HG03354 (cell line): ENCODE measurements around the gene ACAD8.
"Not testable (repeated sequence)": the region's sequence is repeated elsewhere in the genome, so short reads cannot be mapped to it uniquely, and the experiment has no call there.

ENCODE experiments used
- ATAC-seq: cut with Tn5 transposase; IDR thresholded peaks from one replicate; pipeline ENCODE4 v1.9.1; 2021; ENCODE audit warnings: mild to moderate bottlenecking; ENCODE audit not compliant: unreplicated experiment, poor library complexity, severe bottlenecking

The ACAD8 gene

DNA sequence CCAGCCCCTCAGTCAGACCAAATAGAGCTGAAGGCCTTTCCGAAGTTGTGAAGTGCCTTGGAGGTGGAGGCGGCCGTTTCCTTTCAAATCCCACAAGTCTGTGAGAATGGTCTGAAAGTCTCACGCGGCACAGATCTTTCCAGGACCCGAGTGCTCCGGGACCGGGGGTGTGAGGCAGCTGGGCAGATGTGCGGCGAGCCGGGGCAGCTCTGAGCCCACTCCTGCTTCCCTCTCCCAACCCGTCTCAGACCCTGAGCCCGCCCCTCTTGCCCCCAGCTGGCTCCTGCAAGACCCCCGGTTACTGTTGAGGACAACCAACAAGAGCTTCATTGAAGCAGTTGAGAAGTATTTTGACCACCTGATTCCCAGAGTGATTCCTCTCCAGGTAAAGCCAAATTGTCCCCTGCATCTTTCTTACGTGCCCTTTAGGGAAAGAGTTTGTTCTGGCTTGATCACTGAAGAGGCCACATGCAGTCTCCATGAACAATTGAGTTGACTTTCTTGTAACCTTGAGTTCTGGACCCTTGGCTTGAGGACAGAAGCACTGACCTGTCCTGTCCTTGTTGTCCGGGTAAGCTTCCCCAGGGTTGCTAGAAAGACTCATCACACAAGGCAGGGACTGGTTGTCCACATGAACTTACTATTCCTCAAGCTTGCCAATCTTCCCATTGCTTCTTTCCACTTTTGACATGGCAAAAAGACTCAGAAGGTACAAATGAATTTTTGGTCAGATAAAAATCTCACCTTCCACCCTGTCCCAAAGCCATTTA lies 30.3 kb downstream of the ACAD8 start:
- ATAC-seq: no peak

DNA sequence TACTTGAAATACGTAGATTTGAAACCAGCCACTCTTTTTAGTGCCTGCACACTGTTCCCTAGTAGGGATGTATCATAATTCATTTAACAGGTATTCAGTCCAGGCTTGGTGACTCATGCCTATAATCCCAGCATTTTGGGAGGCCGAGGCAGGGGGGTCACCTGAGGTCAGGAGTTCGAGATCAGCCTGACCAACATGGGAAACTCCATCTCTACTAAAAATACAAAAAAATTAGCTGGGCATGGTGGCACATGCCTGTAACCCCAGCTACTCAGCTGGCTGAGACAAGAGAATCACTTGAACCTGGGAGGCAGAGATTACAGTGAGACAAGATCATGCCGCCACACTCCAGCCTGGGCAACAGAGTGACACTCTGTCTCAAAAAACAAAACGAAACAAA lies 31.0 kb downstream of the ACAD8 start:
- not testable (repeated sequence) for ATAC-seq

DNA sequence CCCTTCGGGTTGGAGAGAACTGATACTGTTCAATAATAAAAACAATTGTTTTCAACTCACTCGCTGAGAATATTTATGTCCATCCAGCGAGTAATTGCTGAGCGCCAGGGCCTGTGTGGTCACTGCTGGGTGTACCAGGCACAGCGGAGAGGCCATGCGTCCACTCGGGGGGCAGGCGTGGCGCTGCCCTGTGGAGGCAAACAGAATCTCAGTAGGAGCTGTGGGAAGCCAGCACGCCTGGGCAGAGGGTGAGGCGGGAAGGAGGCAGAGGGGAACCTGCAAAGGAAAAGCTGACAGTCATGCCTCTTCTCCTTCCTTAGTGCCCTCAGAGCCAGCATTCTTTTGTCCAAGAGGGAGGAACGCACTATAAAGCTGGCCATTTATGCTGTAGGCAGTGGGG lies 34.2 kb downstream of the ACAD8 start:
- no peak for ATAC-seq

DNA sequence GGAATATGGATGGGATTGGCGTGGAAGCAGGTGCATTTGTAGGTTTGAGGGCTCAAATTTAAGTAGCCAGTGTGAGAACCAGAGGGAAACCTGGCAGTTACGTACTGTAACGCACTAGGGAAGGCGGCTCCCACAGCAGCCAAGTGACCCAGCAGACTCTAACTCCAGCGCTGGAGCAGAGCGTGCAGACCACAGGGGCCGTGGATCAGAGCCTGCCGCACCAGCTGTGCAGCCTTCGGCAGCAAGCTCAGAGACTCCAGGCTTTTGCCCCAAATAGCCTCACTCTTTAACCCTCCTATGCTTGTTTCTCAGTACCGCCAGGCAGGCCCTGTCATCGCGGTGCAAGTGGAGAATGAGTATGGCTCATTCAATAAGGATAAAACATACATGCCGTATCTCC lies 35.1 kb downstream of the ACAD8 start:
- no peak for ATAC-seq

DNA sequence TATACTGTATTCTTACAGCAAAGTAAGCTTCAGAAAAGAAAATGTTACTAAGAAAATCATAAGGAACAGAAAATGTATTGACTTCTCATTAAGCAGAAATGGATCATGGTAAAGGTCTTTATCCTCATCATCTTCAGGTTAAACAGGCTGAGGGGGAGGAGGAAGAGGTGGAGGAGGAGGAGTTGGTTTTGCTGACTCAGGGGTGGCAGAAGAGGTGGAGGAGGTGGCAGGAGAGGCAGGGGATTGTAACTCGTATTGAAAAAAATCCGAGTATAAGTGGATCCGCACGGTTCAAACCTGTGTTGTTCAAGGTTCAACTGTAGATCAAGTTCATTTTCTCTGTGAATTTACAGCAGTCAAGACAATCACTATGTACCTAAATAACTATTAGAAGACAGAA lies 35.8 kb downstream of the ACAD8 start:
- ATAC-seq: no peak

DNA sequence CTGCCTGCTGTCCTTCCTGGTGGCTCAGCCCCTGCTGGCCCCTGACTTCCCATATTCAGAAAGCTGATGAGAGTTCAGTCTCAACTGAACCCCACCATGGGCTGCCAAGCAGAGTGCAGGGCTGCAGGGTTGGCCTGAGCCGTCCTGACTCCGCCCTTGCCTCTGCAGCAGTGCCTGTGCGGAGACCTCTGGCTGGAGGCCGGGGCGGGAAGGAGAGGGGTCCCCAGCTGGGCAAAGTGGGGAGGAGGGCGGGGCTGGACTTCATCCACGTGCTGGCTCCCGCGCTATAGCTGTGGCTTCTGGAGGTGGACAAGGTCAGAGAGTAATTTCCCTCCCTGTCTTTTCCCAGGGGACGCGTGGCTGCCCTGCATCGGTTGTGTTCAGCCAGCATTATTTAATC lies 36.4 kb downstream of the ACAD8 start:
- no peak for ATAC-seq

DNA sequence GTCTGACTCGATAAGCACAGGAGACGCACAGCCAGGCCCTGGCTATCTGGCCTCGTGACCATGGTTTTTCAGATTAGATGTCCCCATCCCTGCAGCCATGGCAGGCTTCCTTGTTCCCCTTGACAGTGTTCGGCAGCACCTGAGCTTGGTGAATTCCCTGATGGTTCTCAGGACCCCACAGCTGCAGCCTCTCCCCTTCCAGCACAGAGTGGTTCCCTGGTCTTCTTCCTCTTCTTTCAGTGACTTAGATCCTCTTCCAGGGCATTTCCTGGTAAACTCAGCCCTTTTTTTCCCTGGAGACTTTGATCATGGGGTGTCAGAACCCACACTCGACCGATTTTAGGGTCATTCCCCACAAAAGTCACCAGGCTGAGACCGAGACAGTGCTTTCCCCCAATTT lies 37.3 kb downstream of the ACAD8 start:
- ATAC-seq: no peak

DNA sequence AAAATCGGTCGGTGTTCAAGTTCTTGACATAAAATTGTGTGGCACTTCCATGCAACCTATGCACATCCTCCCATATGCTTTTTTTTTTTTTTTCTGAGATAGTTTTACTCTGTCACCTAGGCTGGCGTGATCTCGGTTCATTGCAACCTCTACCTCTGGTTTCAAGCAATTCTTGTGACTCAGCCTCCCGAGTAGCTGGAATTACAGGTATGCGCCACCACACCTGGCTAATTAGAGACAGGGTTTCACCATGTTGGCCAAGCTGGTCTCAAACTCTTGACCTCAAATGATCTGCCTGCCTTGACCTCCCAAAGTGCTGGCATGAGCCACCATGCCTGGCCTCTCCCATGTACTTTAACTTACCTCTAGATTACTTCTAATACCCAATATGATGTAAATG lies 37.8 kb downstream of the ACAD8 start:
- no peak for ATAC-seq

DNA sequence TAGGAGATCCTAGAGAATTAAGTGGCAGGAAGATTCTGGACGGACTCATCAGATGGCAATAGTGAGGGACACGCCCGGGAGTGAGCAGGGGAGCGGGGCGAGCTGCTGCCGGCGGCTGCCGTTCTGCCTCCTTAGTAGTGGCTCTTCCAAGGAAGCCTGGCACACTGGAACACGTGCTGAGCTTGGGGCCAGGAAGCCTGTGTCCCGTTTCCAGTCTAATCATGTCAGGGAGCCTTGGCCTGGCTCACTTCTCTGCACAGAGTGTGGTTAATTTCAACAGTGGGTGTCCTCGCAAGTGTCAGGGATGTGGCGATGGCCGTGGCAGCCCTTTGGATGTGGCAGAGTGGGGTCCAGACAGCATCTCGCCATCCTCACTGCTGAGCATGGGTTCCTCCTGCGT lies 39.3 kb downstream of the ACAD8 start:
- ATAC-seq: no peak

DNA sequence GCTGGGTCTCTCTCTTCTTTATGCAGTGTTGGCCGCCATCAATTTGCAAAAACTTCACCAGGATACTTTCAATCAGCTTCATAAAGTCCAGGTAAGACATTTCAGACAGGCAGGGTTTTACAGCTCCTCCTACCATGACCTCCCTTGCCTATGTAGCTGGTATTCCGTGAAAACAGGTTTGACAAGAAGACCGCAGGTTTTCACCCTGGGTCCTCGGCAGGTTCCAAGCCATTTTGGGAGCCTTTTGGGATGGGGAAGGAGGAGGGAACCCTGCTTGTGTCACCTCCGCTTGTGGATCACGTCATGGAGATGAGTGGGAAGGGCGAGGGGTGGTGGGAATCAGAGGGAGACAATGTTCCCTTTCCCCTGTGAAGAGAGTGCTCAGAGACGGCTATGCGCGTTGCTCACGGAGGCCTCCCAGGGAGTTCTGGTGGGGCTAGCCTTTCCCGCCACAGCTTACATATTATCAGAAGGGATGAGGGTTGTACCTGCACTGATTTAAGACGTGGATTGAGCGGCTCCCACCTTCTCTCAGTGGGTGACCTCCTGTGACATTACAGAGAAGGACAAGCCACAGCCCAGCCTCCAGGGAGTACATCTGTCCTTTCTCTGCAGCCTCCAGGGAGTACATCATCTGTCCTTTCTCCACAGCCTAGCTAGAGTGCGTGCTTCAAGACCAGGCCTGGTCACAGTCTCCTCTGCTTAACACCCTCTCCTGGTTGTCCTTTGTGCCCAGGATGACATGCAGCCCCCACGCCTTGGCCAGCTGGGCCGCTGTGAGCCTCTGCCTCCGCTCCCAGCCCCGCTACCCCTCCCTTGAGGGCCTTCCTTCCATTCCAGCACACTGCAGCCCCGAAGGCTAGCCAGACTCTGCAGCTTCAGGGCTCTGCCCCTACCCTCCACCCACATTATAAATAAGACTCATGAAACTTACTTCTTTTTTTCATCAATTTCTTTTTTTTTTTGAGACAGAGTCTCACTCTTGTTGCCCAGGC lies 40.0 kb downstream of the ACAD8 start:
- no peak for ATAC-seq

DNA sequence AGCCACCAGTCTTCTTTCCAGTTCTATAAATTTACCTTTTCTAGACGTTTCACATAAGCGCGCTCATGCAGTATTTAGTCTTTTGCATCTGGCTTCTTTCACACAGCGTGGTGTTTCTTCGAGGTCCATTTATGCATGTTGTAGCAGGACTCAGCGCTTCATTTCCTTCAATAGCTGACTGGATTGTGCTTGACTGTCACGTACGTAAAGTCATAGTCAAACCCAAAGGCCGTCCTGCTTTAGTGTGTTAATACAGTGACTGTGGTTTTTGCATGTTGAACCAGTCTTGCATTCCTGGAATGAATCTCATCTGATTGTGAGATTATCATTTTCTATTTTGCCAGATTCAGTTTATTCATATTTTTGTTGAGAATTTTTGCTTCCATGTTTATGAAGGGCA lies 41.3 kb downstream of the ACAD8 start:
- no peak for ATAC-seq

DNA sequence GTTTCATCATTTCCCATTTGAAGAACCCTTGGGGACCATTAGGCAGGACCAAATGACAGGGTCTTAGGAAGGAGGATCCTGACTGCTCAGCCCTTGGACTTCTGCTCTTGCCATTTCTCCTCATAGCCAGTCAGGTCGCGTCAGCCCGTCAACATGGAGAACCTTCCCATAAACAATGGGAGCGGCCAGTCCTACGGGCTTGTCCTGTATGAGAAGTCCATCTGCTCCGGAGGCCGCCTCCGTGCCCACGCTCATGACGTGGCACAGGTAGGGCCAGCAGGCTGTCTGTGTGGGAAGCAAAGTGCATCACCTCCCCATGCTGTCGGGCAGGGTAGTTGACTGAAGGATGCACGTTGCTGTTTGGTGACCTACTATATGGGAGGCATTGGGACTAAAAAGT lies 58.9 kb downstream of the ACAD8 start:
- ATAC-seq: no peak

DNA sequence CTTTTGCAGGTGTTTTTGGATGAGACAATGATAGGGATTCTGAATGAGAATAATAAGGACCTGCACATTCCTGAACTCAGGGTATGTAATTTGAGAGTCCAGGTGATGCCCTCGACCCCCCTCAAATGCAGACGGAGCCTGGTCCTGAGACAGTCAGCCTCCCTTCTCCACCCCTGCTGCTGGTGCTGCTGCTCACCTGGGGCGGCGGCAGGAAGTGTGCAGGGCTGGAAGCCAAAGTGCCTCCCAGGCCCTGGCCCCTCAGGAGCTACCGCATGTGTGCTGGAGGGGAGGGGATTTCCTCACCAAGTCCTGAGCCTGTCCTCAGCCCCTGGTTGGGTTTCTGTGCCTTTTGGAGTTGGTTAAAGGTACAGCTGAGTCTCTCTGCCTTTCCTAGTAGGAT lies 59.4 kb downstream of the ACAD8 start:
- ATAC-seq: no peak

DNA sequence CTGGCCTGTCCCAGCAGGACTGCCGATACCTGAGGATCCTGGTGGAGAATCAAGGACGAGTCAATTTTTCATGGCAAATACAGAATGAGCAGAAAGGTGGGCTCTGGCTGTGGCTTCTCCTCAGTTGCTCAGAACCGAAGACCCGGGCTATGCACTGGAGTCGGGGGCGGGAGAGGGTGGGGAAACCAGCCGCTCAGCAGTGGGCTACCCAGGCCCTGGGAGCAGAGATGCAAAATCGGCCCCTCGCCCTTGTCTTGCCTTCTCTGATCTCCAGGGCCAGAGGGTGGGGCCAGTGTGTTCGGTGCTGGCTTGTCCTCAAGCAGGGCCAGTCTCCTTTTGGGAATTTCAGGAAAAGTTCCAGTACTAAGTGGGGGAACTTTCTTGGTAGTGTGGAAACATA lies 60.0 kb downstream of the ACAD8 start:
- no peak for ATAC-seq

DNA sequence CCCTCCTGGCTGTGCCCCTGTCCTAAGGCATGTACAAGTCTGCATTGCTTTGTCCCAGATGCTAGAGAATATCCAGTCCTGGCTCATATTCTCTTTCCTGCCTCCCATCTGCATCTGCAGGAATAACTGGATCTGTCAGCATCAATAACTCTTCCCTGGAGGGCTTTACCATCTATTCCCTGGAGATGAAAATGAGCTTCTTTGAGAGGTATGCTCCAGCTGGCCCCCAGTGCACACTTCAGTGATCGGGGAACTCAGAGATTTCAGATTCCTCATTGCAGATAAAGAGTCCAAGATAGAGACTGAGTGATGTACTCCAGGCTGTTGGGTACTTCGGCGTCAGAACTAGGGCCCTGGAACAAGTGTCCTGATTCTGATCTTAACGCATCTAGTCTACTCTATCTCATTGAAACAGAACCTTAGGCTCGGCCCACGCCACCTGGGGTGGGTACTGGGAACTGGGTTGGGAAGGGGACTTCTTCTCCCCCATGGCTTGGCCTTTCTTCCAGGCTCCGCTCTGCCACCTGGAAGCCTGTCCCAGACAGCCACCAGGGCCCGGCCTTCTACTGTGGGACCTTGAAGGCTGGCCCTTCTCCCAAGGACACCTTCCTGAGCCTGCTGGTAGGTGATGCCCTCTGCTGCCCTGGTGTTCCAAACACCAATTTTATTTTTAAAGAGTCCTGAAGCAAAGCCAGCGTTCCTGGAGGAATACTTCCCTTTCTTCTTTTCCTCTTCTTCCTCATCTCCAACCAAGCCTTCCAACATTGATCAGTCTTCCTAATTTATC lies 60.6 kb downstream of the ACAD8 start:
- no peak for ATAC-seq
